HG03575 (cell line): ENCODE data around the gene ICE1.
"Not testable (repeated sequence)": the region's sequence is repeated elsewhere in the genome, so short reads cannot be mapped to it uniquely, and the experiment has no call there.

Source experiments
- ATAC-seq: cut with Tn5 transposase; IDR thresholded peaks from one replicate; pipeline ENCODE4 v1.9.1; 2021; ENCODE audit not compliant: unreplicated experiment, insufficient number of reproducible peaks, low FRiP score; ENCODE audit errors: extremely low read depth

The ICE1 gene

DNA sequence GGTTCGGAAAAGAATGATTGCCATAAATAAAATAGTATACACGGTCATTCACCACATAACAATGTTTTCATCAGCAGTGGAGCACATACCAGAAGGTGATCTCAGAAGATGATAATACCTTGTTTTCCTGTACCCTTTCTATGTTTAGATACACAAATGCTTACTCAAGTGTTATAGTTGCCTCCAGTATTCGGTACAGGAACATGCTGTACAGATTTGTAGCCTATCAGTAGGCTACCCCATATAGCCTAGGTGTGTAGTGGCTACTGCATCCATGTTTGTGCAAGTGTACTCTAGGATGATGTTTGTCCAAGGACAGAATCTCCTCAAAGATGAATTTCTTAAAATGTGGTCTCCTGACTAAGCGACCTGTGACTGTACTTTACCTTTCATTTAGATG lies 59.2 kb downstream of the ICE1 start:
- no peak for ATAC-seq

DNA sequence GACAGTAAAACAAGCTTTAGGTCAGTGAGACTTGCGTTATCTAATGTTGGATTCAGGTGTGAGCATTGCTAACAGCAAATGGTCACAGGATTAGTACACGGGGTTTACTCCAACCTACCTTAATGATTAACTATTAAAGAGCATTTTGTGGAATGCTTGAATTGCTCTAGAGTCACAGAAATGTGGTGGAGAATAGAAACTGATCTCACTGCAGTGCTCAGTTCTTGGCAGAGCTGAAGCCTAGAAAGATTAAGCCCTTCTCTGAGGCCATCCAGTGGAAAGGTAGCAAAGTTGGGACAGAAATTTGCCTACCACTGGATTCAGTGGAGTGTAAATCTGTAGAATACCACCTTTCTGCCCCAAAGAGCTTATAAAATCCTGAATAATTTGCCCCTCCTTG lies 60.9 kb downstream of the ICE1 start:
- ATAC-seq: no peak

DNA sequence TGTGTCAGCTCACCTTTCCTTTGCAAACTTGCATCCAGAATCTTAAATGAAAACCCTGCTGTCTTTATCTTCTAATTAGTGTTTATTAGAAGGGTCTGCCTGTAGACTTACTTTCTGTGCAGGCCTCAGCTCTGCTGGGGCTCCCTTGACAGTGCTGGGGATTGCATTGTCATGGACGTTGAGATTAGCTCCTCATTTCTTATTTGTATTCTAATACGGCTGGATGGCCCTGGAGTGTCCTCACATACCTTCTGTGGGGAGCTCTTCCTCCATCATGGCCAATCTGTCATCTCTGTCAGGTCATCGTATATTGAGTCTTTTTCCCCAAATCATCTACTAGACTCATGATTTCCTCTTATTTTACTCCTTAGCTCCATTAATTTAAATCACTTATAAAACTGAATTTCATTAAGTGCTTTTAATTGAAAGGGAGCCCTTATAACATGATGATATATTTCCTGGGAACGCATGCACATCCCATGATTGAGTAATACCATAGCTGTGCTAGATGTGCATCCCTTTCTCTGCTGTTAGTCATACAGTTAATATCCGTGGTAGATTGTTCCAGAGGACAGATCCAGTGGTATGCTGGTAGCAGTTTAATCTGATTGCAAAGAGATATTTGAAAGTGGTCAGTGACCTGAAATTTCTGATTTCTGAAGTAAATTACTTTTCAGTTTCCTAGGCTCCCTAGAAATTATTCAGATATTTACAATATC lies 61.6 kb downstream of the ICE1 start:
- ATAC-seq: no peak

DNA sequence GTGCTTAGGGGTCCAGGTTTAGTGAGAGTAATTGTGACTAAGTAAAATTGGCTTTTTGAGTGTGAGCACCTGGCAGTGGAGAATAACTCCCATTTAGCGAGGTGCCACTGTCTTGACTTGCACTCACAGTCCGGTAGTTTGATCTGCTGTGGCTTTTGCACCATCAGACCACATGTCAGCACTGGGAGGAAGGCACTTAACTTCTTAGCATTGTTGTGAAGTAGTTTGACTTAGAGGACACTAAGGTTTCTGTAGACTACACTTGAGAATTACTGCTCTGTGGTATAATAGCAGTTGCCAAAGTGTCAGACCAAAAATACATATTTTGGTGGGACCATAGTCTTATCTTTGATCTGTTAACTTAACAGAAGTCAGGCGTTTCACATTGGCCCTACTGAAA lies 63.6 kb downstream of the ICE1 start:
- no peak for ATAC-seq

DNA sequence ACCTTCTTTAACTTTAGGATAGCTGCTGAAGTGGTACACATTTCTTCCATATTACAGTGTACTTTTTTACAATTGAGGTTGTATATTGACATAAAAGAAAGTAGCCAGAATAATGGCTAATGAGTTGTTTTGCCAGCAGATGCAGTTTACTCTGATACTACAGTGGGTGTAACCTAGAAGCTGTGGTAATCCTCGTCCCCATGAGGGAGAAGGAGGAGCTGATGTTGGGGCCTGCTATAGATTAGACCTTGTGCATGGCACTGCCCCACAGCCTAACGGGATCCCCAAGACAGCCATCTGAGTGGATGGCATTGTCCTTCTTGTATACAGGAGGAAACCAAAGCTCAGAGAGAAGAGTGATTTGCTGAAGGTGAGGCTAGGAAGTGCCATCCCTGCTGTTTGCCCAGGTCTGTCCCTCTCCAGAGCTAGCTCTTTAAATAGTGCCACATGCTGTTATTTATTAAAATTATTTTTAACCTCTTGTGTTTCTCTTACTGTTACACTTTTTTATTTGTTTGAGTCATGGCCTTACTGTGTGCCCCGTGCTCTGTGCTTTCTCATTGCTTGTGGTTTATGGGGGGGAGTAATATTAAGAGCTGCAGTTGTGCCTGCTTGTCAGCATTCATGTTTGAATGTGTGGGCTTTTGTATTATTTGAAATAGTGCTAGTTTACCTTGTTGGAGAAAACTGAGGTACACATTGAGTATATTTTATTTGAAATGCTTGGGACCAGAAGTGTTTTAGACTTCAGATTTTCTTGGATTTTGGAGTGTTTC lies 65.3 kb downstream of the ICE1 start:
- no peak for ATAC-seq

DNA sequence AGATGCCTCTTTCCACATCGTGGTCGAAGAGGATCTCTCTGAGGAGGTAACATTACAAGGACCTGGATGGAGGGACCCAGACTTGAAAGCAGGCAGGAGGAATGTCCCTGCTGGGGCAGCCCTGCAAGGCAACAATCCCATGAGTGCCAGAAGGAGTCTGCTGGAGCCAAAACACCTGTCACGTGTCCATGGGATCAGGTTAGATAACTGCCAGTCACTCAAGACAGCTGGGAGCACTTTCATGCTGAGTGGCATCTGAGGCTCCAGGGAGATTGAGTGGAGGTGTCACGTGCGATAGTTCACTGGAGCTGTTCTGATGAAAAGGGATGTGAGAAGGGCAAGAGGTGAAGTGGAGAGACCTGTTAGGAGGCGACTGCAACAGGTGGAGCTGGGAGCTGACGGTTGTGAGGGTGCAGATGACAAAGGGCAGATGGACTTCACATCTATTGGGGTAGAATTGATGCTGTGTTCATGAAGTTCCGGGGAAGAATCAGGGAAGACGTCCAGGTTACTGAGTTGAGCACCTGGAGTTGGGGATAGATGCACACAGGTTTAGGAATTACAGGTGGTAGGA lies 68.4 kb downstream of the ICE1 start:
- no peak for ATAC-seq

DNA sequence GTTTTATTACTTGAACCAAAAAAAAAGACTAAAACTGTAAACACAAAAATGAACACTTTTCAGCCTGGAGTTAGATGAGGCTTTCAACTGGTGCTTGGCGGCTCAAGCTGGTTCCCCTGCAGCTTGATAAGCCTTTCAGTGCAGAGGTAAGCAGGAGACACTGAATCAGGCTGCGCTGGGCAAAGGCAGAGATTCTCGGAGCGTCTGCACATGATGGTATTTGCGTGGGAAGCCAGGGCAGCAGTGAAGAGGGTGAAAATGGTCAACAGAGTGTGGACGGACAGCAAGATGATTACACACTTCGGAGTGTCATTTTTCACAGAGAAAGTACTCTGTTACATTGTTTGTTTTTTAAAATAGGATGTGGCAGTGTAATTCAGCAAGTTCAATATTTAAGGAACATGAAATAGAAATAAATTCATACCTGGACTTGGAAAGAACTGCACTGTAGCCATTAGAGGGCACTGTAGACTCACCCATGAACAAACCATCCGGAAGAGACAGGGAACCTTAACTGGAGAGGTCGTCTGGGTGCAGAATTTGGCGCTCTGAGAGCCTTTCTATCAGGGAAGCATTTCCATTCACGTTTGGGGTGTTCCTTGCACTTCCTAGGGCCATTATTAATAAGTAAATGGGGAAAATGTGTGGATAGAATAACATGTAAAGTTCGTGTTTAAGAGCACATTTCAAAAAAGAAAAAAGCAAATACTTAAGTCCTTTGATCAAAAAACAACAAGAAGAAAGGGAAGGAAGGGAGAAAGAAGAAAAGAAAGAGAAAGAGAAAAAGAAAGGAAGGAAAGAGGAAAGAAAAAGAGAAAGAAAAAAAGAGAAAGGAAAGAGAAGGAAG lies 69.8 kb downstream of the ICE1 start:
- ATAC-seq: no peak

DNA sequence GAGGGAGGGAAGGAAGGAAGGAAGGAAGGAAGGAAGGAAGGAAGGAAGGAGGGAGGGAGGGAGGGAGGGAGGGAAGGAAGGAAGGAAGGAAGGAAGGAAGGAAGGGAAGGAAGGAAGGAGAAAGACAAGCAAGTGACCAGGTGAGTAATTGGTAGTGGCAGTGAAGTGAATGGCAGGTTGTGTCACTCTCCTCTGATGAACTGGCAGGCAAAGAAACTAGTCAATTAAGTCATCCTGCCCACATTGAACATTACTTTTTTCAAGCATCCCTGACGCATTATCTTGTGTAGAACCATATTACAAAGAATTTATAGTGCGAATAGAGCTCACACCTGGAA lies 70.4 kb downstream of the ICE1 start:
- ATAC-seq: not testable (repeated sequence)

DNA sequence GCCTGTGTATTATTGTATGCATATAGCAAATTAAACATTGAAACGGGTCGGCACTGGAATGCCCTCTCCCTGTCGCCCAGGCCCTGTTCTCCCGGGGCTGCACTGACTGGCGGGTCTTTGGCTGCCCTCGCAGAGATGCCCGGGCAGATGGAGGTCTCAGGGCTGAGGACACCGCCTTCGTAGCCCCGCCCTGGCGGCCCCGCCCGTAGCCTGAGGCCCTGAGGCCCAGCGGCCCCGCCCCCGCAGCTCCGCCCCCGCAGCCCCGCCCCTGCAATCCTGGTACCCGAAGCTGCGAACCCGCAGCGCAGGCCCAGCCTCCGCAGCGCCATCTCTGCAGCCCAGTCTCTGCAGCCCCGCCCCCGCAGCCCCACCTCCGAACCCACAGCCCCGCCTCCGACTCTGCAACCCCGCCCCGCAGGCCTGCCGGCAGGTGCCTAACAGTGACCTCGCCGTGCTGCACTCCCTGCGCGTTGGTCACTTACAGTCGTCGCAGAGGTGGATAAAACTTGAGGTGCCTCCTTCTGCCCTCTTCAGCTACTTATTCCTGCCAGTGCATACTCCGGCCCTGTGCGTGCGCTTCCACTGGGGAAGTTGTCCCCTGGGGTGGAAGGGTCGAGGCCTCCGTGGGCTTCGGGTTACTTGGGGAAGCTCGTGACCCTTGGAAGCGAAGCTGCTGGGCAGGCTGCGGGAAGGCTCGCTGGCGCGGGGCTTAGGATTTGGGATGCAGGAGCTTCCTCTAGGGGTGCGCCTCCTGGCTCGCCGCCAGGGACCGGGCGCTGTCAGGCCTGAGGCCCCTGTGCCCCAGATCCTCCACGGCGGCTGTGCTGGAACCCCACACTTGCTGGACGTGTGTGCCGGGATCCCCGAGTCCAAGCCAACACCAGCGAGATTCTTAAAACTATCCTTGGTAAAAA lies 72.3 kb downstream of the ICE1 start:
- ATAC-seq: no peak

DNA sequence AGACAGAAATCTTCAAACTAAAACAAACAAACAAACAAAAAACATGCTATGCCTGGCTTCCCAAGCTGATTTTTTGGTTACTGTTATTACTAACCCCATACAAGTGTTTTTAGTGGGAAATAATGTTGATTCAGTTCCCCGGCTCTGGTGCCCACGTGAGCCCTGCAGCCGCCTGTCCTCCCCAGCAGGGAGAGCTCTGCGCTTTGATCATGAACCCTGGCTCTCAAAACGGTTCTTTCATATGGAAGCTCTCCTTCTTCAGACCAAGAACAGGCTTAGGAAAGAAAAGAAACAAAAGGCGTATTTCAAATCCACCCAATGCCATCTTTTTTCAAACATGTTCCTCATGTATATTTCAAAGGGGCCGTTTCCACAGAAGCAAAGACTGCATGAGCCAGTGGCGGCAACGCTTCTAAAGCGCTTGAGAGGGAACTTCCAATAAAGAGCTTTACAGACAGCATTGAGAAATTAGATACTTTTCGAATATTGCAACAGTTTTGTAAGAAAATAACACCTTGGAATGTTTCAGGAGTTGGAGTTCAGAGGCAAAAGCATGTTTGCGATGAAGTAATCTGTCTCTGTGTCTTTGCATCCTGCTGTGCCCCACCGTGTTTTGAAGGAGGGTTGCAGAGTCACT lies 74.8 kb downstream of the ICE1 start:
- no peak for ATAC-seq

DNA sequence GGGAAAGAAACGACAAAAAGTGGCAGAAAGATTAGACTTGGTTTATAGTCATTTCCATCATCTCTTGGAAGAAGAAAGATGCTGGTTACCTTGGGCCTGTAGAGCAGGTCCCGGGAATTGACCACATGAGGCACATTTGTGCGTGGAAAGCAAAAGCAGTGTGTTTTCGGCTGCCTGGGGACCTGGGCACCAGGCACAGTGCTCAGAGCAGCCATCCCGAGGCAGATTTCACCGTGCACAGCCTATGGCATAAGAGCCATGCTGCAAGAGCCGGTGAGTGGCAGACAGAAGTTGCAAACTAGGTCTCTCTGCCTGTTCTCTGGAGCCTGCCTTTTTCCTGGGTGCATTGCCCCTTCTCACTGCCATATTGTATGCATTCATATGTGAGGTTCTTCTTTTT lies 77.0 kb downstream of the ICE1 start:
- no peak for ATAC-seq

DNA sequence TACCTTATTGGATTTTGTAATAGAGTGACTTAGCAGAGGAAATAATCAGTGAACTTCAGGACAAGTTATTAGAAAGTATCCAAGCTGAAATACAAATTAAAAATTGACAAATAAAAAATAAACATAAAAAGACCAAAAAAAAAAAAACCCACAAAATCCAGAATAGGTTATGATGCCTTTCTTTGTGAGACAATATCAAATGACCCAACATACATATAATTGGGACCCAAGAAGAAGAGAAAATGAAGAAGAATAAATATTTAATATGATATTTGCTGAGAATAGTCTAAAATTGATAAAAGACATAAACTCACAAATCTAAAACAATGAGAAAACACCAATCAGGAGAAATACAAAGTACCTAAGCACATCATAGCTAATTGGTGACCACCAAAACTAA lies 81.8 kb downstream of the ICE1 start:
- no peak for ATAC-seq

DNA sequence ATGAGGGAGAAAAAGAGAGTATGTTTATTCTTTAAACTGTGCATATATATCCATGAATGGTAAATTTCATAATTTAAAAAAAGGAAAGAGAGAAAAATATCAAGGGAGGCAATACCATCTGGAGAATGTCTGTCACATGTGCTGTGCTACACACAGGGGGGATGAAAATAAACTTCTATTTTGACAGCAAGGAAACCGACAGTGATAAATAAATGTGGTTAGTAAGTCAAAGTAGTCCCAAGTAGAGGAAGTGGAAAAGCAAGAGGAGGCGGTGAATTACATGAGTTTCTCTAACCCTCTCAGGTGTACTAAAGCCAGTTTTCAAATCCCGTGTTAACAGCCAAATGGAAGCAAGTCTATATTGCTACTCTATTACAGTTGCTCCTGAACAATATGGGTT lies 83.3 kb downstream of the ICE1 start:
- no peak for ATAC-seq

DNA sequence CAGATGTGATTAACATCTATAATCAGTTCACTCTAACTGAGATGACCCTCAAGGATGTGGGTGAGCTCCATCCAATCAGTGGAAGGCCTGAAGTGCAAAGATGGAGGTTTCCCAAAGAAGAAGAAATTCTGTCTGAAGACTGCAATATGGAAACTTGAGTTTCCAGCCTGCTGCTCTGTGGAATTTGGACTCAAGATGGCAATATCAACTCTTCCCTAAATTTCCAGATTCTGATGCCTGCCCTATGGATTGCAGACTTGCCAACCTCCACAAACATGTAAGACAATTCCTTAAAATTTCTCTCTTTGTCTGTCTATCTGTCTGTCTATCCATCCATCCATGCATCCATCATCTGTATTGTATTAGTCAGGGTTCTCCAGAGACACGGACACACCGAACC lies 85.9 kb downstream of the ICE1 start:
- ATAC-seq: no peak

DNA sequence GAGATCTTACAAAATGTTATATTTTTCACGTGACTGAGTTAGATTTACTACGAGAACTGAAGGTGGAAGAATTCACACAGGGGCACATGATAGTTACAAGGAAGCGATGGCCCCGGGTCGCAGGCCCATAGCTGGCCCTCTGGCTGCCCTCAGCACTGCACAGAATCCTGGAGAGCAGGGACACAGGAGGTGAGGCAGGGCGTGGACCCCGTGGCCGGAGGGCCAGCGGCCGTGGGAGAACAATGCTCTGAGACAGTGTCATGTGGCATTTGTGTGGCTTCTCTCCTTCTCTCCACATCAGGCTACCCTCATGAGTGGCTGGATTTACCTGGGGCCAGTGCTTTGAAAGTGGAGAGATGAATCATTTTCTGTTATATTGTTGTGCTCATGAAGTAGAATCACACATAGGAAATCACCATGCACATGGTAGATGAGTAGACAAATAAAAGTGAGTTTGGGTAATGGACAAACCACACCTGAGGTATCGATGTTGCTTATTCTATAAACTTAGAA lies 89.5 kb downstream of the ICE1 start:
- ATAC-seq: no peak

DNA sequence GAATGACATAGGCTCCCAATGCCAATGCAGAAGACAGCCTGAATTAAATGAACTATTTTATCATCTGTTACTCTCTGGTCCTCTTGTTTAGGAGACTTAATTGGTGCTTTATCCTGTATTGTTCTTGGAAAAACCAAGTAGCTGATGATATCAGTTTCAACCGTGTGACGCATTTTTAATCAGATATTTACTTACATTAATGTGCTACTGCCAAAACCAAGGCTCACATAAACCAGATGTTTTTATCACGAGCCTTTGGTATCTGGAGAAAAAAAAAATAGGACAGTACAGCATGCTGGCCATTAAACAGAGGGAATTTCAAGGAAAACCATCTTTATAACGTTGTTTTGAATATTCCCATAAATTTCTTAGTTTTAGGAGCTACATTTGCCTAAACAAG lies 90.1 kb downstream of the ICE1 start:
- ATAC-seq: no peak

DNA sequence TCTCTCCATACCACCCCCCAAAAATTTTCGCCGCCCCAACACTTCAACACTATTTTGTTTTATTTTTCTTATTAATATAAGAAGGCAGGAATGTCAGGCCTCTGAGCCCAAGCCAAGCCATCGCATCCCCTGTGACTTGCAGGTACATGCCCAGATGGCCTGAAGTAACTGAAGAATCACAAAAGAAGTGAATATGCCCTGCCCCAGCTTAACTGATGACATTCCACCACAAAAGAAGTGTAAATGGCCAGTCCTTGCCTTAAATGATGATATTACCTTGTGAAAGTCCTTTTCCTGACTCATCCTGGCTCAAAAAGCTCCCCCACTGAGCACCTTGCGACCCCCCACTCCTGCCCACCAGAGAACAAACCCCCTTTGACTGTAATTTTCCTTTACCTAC lies 98.1 kb downstream of the ICE1 start:
- ATAC-seq: not testable (repeated sequence)

DNA sequence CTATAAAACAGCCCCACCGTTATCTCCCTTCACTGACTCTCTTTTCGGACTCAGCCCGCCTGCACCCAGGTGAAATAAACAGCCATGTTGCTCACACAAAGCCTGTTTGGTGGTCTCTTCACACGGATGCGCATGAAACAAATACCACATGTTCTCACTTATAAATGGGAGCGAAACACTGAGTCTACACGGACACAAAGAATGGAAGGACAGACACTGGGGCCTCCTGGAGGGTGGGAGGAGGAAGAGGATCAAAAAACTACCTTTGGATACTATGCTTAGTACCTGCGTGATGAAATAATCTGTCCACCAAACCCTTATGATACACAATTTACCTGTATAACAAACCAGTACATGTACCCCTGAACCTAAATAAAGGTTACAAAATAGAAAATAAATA lies 98.6 kb downstream of the ICE1 start:
- no peak for ATAC-seq
